ENCODE measurements around the gene RNU6-9. TPM values are rescaled to one million over a fixed set of nuclear protein-coding genes. Genes with fewer than 3 reads are reported as not detected.
"Not testable (repeated sequence)": the region's sequence is repeated elsewhere in the genome, so short reads cannot be mapped to it uniquely, and the experiment has no call there.

RNU6-9 gene
- total RNA-seq: not detected
- long read RNA-seq: 0 reads

GRCh38 chr19:892894-893689 is at the start of gene RNU6-9, which contains the start of gene MED16:
Gene RNU6-9, plus strand, starts transcription at chr19:893484.
Gene MED16, minus strand, starts transcription at chr19:893187. Its CDS starts 2,056 bp downstream, at chr19:891131.
- peak; percentile 98 for DNase-seq (ENCODE audit: low spot score)

- no peak for DNase-seq (ENCODE audit: low spot score)
These were observed 49.3 kb upstream of the RNU6-9 start for GRCh38 chr19:843836-844545.

DNA sequence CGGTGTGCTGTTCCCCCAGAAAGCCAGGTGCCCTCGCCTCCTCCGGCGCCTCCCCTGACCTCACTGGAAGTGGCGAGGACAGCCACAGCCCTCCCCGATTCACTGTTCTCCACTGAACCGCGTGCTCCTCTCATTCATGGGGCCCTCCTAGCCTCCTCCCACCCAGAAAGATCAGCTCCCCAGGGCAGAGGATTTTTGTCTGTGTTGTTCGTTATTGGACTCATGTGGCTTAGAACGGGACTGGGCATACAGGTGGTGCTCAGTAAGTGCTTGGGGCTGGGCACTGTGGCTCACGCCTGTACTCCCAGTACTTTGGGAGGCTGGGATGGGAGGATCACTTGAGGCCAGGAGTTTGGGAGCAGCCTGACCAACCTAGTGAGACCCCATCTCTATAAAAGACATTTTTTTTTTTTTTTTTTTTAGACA is 48.7 kb upstream of the RNU6-9 start:
- no peak for DNase-seq (ENCODE audit: low spot score)

- DNase-seq (ENCODE audit: low spot score): no peak
These were observed 47.4 kb upstream of the RNU6-9 start for GRCh38 chr19:845707-846521.

- DNase-seq (ENCODE audit: low spot score): no peak
These were observed 44.8 kb upstream of the RNU6-9 start for GRCh38 chr19:848386-848921.

DNA sequence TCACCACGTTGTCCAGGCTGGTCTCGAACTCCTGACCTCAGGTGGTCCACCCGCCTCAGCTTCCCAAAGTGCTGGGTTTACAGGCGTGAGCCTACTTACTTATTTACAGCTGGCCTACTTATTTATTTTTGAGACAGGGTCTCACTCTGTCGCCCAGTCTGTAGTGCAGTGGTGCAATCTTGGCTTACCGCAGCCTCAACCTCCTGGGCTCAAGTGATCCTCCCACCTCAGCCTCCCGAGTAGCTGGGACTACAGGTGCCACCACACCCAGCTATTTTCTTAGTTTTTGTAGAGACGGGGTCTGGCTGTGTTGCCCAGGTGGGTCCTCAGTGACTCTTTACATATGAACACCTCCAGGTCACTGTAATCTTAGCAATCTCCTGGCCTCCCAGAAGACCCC is 44.1 kb upstream of the RNU6-9 start:
- not testable (repeated sequence) for DNase-seq (ENCODE audit: low spot score)

DNA sequence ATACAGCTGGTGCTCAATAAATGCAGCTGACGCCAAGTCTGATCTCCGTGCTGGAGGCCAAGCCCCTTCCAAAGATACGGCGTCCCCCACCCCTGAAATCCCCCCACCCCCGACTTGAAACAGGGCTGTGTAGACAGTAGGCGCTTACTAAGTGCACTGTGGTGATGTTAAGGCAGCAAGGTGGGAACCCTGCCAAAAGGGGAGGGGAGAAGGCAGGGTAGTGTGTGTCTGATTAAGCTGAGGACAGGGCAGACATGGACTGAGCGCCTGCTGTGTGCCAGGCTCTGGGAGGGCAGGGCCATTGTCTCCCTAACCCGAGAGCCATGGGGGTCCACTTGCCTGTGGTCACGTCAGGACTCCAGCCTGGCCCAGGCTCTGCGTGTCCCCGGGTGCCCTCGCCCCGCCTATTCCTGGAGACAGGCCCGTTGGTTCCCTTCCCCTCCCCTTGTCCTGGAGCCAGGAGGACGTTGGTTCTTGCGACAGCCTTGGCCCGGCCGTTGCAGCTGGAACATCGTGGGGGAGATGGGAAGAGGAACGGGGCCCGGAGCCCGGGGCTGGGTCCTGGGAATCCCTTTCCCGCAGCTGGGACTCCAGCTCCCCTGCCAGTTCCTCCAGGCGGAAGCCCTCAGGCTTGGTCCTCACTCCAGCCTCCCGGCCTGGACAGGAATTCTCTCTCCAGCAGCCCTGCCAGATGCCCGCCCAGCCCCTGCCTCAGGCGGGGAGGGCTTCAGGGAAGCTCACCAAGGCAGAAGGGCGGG is 42.9 kb upstream of the RNU6-9 start:
- DNase-seq (ENCODE audit: low spot score): peak; percentile 96

GRCh38 chr19:850979-851335 is 42.3 kb upstream of the RNU6-9 start:
- DNase-seq (ENCODE audit: low spot score): no peak

- no peak for DNase-seq (ENCODE audit: low spot score)
These were observed 40.9 kb upstream of the RNU6-9 start, which contains the start of gene ELANE for GRCh38 chr19:852136-853013. Gene ELANE, plus strand, starts transcription at chr19:852303. Its CDS starts 26 bp downstream, at chr19:852329.

- no peak for DNase-seq (ENCODE audit: low spot score)
These were observed 40.2 kb upstream of the RNU6-9 start for GRCh38 chr19:853014-853585.

GRCh38 chr19:853614-854220 is 39.6 kb upstream of the RNU6-9 start:
- DNase-seq (ENCODE audit: low spot score): not testable (repeated sequence)

- DNase-seq (ENCODE audit: low spot score): no peak
These were observed 38.7 kb upstream of the RNU6-9 start for GRCh38 chr19:854549-854948.

- DNase-seq (ENCODE audit: low spot score): no peak
These were observed 38.1 kb upstream of the RNU6-9 start for GRCh38 chr19:855142-855541.

DNA sequence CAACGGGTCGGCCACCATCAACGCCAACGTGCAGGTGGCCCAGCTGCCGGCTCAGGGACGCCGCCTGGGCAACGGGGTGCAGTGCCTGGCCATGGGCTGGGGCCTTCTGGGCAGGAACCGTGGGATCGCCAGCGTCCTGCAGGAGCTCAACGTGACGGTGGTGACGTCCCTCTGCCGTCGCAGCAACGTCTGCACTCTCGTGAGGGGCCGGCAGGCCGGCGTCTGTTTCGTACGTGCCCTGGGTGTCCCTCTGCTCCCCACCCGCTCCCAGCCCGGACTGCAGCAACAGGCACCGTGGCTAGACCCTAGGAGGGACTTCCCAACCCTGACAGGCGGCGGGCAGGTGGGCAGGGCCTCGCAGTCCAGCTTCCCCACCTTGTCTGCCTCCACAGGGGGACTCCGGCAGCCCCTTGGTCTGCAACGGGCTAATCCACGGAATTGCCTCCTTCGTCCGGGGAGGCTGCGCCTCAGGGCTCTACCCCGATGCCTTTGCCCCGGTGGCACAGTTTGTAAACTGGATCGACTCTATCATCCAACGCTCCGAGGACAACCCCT is 37.6 kb upstream of the RNU6-9 start:
- no peak for DNase-seq (ENCODE audit: low spot score)

DNA sequence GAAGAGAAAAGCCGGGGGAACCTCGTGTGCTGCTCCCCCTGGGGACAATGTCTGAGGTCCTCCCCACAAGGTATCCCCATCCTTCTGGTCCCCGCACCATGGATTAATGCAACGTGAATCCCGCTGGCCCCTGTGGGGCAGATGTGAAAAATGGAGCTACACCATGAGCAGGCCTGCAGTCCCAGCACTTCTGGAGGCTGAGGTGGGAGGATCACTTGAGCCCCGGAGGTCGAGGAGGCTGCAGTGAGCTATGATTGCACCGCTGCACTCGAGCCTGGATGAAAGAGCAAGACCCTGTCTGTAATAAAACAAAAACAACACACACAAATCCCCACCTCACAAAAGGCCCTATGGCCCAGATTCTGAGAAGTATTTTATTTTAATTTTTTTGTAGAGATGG is 35.0 kb upstream of the RNU6-9 start:
- no peak for DNase-seq (ENCODE audit: low spot score)

DNA sequence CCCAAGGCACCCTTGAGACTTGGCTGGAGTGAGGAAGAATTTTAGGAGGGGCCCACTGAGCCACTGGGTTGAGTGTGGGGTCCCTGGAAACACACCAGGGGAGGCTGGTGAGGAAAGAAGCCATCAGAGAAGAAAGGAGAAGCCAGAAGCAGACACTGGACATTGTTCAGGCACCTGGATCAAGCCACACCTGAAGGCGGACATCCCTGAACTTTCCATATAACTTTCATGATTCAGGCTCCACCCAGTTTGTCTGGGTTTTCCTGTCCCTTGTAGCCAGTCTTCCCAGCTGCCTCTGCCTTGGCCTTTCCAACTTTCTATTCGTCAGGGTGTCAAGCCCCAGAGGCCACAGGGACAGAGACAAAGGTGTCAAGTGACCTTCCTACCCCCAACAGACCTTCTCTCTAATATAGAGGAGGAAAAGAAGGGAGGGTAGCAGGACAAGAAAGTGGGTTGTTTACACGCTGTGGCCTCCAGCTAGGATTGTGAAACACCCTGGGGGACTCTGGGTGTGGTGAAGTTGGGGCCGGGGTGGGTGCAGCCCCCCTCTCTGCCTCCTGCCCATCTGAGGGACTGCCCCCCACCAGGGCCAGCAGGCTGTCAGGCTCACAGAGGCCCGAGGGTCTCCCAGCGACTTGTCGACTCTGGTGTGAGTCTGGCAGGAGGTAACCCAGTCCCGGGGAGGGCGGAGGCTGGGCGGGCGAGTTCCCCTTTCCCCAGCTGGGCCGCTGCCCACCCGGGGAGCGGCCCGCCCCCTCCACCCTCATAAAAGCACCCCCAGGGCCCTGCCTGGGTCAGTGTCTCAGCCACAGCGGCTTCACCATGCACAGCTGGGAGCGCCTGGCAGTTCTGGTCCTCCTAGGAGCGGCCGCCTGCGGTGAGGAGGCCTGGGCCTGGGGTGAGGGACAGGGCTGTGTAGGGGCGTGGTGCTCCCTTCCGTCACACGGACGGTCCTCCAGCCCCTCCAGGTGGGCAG is 34.1 kb upstream of the RNU6-9 start, which contains the start of gene CFD:
Gene CFD, plus strand, starts transcription at position 797 of the 976 bp plus-strand sequence. Its CDS starts 26 bp downstream, at position 823.
- DNase-seq (ENCODE audit: low spot score): no peak

GRCh38 chr19:861141-861755 is 32.0 kb upstream of the RNU6-9 start:
- no peak for DNase-seq (ENCODE audit: low spot score)
